Osteoblast (primary cell): Measurements from ENCODE around the gene THAP3. TPM values are rescaled to one million over a fixed set of nuclear protein-coding genes. Genes with fewer than 3 reads are reported as not detected.

Experiments
- DNase-seq: peaks from one replicate; pipeline ENCODE4 v3.0.0; 2011; ENCODE audit warnings: low spot score, mixed read lengths; ENCODE audit not compliant: insufficient read length; ENCODE audit errors: missing footprints
- H2AFZ ChIP-seq: 2 replicates; pipeline ENCODE4 v1.6.0; 2011; ENCODE audit warnings: mild to moderate bottlenecking, low read length
- H3K27ac ChIP-seq: 2 replicates; pipeline ENCODE4 v1.5.1; 2011; ENCODE audit warnings: mild to moderate bottlenecking, low read depth, low read length, moderate library complexity
- H3K27me3 ChIP-seq: 2 replicates; pipeline ENCODE4 v1.6.0; 2012; ENCODE audit warnings: mild to moderate bottlenecking, control low read depth, inconsistent platforms, low read length, moderate library complexity; ENCODE audit not compliant: insufficient read depth
- H3K36me3 ChIP-seq: 2 replicates; pipeline ENCODE4 v1.5.1; 2011; ENCODE audit warnings: mild to moderate bottlenecking, low read length, control low read depth, moderate library complexity; ENCODE audit not compliant: insufficient read depth
- H3K4me1 ChIP-seq: 2 replicates; pipeline ENCODE4 v1.5.1; 2011; ENCODE audit warnings: mild to moderate bottlenecking, low read length, control low read depth, moderate library complexity; ENCODE audit not compliant: insufficient read depth
- H3K4me2 ChIP-seq: 2 replicates; pipeline ENCODE4 v1.6.0; 2011; ENCODE audit warnings: mild to moderate bottlenecking, low read length; ENCODE audit not compliant: insufficient read depth
- H3K4me3 ChIP-seq: fragments of 200-600 bp; sonication (generic); 3 replicates; pipeline ENCODE4 v1.5.1; 2012; ENCODE audit warnings: mild to moderate bottlenecking, low read length, inconsistent platforms; ENCODE audit not compliant: insufficient read depth
- H3K79me2 ChIP-seq: 2 replicates; pipeline ENCODE4 v1.6.0; 2012; ENCODE audit warnings: mild to moderate bottlenecking, low read length, control low read depth, inconsistent platforms; ENCODE audit not compliant: insufficient read depth
- H3K9me3 ChIP-seq: 2 replicates; pipeline ENCODE4 v1.5.1; 2011; ENCODE audit warnings: low read depth, low read length, control low read depth
- H4K20me1 ChIP-seq: 2 replicates; pipeline ENCODE4 v1.6.0; 2012; ENCODE audit warnings: mild to moderate bottlenecking, low read length, control low read depth; ENCODE audit not compliant: insufficient read depth
- CTCF ChIP-seq: IDR thresholded peaks from 2 replicates; pipeline ENCODE4 v1.5.1; 2011; ENCODE audit warnings: mild to moderate bottlenecking, low read depth, low read length, moderate library complexity; ENCODE audit errors: extremely low read depth
- total RNA-seq: library from RNA; depleted of rRNA; stranded (reverse); fragments of >200 nt; gene quantifications from 2 replicates; pipeline ENCODE4 v1.2.3, GENCODE V29; 2012

Gene THAP3
- total RNA-seq, 1 donor: 19.5 TPM

- peak within 1 kb of the TSS; percentile 92 for H2AFZ ChIP-seq
- no peak for TF ChIP-seq CTCF
- H3K79me2 ChIP-seq: peaks cover 28% of the 10 kb centered on the region
- peak within 1 kb of the TSS; percentile 88 for H3K4me2 ChIP-seq
- H3K4me3 ChIP-seq: peak within 1 kb of the TSS; percentile 96
- no peaks in the 10 kb centered on the region for H3K27me3 ChIP-seq
- no peaks in the 10 kb centered on the region for H3K9me3 ChIP-seq
- peak; percentile 100 for DNase-seq
- peak within 1 kb of the TSS; percentile 88 for H3K27ac ChIP-seq
- H4K20me1 ChIP-seq: peaks cover 13% of the 10 kb centered on the region
- peaks cover 31% of the 10 kb centered on the region for H3K4me1 ChIP-seq
- H3K36me3 ChIP-seq: no peaks in the 10 kb centered on the region
Measured at GRCh38 chr1:6579374-6580118, 45.1 kb upstream of the THAP3 start, which contains the start of gene ZBTB48. Gene ZBTB48, plus strand, starts transcription at chr1:6579994. Its CDS starts 616 bp downstream, at chr1:6580610.

DNA sequence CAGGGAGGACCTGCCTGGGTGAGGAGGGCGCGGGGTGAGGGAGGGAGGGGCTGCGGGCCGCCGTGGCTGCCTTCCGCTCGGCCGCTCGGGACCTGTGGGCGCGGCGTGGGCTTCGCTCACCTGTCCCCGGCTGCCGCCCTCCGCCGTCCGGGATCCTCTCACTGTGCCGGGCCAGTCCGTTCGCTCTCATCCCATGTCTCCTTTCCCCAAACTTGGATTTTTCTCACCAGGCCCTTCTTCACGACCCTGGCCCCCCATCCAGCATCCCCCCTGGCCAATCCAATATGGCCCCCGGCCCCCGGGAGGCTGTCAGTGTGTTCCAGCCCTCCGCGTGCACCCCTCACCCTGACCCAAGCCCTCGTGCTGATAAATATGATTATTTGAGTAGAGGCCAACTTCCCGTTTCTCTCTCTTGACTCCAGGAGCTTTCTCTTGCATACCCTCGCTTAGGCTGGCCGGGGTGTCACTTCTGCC is 44.5 kb upstream of the THAP3 start:
- Histone ChIP-seq H3K27ac (peak overlapping the region; percentile 88), H3K27me3 (no peaks in the 10 kb centered on the region), H2AFZ (peak overlapping the region; percentile 65), H3K4me3 (peak overlapping the region; percentile 96), H3K36me3 (no peaks in the 10 kb centered on the region), H3K9me3 (no peaks in the 10 kb centered on the region), H3K79me2 (peaks cover 30% of the 10 kb centered on the region), H4K20me1 (peaks cover 16% of the 10 kb centered on the region), H3K4me1 (peaks cover 31% of the 10 kb centered on the region), H3K4me2 (peak overlapping the region; percentile 88)
- DNase-seq: no peak
- TF ChIP-seq CTCF: no peak

- Histone ChIP-seq H4K20me1 (peaks cover 22% of the 10 kb centered on the region), H2AFZ (no peak overlapping the region), H3K4me3 (peak overlapping the region; percentile 96), H3K9me3 (no peaks in the 10 kb centered on the region), H3K4me2 (peak overlapping the region; percentile 88), H3K27me3 (no peaks in the 10 kb centered on the region), H3K36me3 (no peaks in the 10 kb centered on the region), H3K79me2 (peaks cover 30% of the 10 kb centered on the region), H3K4me1 (peaks cover 31% of the 10 kb centered on the region), H3K27ac (peak overlapping the region; percentile 88)
- DNase-seq: peak; percentile 85
- TF ChIP-seq CTCF: peak; percentile 18
Measured at GRCh38 chr1:6580593-6581409, 43.9 kb upstream of the THAP3 start.
